DMS53 (cell line): Measurements from ENCODE around the gene CSK.

Experiments
- DNase-seq: peaks from one replicate; lab custom pipeline; 2025; lab: John Stamatoyannopoulos, UW

CSK gene

DNA sequence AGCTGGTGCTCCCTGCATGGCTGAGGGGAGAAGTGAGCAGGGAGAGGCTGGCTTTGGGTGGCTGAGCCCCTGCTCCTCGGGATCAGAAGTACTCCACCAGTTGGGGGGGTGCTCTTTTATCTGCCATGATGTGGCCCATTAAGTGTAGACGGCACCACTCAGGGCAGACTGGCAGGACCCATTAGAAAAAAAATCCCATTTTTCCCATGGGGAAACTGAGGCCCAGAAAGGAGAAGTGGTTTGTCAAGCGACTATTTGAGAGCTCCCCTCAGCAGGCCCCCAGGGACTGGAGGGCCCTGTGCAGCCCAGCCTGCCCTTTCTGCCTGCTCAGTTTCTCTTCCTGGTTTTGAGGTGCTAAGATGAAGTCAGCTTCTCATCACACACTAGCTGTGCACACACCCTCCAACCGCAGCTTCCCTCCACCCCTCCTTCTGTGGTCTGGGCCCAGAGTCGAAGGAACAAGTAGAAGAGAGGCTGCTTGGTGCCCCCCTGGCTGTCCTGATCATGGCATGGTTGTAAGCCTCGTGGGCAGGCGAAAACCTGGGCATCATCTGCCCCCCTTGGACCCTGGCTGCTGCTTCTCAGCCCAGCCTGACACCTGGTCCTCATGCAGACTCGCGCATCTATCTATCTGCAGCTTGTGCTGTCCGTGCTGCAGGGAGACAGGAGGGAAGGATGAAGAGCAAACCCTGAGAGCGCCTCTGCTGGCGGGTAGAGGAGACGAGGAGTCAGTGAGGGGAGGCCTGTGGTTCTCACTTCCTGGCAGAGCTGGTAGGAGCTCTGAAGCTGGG is 5.6 kb downstream of the CSK start:
- peak; percentile 61 for DNase-seq

DNA sequence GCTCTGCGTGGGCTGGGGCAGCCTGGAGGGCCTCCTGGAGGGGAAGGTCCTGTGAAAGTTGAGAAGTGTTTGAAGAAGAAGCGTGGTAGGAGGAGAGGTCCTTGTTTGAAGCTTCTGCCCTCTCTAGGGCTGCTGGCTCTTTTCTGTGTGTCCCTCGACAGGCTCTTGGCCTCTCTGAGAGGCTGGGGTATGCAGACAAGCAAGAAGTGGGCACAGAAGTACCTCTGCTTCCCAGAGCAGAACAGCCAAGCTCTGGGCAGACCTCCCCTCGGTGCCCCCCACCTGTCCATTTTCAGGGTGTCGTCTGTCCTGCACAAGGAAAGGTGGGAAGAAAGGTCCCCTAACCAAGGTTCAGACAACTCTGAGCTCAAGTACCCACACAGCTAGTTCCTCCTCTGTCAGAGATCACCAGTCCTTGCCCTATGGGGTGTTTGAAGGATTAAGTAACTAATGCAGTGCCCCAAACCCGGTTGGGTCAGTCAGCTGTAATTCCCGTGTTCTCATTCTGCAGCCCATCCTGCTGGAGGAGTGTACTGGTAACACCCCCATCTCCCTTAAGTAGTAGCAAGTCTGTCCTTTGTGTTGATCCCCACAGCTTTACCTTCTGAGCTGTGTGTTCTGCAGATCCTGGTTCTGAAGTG is 6.3 kb downstream of the CSK start:
- DNase-seq: no peak

DNA sequence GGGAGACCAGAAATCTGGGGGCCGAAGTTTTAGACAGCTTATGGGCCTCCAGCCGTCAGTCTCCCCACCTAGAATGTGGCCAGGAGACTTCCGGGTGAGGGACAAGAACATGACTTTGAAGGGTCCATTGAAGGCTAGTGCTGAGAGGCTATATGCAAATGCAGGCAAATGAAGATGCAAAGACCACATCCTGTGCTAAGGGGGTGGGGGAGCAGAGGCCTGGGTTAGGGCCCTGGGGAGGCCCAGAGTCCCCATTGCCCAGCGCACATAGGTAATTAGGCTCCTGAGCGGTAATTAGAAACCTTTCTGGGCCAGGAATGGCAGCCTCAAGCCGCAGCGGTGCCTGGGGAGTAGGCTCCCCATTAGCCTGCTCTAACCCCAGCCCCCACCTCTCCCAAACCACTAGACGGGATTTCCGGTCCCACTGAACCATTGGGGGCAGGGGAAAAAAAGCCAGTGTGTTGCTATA is 6.8 kb downstream of the CSK start:
- no peak for DNase-seq

DNA sequence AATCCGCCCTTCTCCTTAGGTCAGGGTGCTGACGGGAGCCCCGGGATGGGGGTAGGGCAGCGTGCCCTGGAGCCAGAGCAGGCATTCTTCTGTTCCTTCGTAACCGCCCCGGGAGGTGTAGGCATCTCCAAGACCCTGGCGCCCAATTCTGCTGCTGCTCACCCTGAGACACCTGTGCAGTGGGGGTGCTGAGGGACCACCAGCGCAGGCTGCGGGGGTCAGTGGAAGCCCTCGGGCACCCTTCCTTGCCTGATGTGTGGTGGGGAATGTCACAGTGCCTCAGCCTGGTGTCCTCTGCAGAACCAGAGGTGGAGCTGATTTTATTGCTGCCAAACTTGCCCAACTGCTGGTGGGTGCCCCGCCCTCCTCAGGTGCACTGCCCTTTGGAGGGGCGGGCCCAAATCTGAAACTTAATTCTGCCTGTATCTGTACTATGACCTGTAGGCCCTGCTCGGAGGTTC is 7.3 kb downstream of the CSK start:
- no peak for DNase-seq

DNA sequence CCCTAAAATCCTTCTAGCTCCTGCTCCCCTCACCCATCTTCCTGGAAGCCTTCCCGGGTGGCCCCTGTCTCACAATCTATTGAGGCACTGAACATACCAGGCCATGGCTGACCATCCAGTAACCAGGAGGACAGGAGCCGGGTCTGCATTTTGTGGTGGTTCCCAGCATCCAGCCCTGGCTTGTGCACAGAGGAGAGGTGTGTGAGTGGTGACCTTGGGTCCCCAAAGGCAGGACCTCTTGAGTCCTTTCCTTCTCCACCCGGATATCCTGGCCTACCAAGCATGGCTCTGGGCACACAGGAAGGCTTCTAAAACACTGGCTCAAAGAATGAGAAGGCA is 7.8 kb downstream of the CSK start:
- no peak for DNase-seq

DNA sequence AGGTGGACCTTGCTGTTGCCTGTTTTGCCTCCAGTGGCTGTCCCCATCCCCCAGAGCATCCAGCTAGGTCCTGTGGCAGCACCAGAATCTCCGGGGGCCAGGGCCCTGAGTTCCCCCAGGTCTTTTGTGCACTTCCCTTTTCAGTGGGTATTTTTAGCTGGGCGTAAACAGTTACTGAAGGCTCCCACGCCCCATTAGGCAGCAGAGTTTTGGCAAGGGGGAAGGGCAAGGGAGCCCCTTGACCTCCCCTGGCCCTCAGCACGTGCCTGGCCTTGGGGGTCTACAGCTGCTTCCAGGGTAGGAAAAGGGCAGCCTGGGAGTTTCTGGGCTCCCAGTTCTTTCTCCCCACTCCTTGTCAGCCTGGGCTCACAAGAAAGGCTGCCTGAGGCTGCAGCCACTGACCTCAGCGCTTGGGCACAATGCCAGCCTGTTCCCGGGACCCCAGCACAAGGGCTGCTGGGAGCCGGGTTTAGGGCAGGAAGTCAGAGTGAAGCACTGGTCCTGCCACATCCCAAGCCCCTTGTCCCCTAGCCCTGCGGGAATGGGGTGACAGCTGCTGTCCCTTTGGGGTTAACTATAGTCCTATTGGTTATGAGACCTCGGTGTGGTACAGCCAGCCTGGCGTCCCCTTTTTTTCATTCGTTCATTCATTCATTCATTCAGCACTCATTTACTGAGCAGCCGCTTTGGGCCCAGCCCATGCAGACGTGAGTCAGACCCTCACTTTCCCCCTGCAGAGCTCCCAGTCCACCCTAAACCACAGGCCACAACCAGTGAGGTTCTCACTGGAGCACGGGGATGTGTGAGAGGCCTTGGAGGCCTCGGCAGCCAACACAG is 8.4 kb downstream of the CSK start:
- DNase-seq: no peak

DNA sequence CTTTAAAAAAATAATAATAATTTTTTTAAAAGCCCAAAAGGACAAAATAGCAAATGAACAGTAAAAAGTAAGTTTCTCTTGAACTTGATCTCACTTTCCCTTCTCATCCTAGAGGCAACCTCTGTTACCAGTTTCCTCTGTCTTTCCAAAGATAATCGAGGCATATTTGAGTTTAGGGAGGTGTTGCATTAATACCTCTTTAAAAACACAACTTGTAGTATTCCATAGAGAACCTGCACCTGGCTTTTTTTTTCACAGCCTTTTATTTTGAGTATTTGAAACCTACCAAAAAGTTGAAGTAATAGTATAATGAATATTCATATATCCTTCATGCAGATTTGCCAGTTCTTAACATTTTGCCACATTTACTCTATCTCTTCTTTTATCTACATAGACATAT is 9.1 kb downstream of the CSK start:
- no peak for DNase-seq

DNA sequence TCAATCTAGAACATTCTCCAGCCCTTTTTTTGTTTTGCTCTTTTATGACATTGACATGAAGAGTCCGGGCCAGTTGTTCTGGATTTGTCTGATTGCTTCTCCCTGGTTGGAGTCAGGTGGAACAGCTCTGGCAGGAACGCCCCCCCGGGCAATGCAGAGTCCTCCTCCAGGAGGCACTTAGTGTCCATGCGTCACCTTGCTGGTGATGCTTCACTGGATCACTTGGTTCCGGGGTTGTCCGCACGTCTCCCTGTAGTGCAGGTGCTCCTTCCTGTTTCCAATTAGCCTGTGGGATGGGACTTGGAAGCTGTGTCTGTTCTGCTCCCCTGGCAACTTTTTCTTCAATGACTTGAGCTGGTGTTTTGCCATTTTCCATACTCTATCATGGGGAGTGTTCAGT is 9.8 kb downstream of the CSK start:
- no peak for DNase-seq

DNA sequence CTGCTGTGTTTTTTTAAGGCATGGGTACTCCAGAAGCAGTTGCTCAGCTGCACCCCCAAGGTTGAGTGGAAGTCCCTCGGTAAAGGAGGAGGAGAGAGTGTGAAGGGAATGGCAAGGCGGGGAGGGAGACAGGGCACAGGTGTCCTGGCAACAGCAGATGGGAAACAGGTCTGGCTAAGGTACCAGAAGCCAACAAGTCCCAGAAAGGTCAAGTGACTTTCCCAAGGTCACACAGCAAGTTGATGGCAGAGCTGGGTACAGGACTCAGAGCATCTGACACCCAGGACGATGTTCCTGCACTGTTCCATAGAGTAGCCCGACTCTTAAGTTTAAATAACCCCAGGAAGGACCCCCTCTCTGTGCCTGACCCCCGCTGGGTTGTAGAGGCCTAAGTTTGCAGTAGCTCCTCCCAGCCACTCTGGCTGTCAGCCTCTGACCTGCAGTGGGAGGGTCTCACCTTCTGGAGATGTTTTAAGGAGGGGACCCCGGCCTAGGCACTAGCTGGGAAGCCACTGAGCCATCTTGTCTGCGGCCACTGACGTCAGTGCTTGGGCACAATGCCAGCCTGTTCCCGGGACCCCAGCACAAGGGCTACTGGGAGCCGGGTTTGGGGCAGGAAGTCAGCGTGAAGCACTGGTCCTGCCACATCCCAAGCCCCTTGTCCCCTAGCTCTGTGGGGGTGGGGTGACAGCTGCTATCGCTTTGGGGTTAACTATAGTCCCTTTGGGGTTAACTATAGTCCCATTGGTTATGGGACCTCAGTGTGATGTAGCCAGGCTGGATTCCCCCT is 10.5 kb downstream of the CSK start:
- no peak for DNase-seq

DNA sequence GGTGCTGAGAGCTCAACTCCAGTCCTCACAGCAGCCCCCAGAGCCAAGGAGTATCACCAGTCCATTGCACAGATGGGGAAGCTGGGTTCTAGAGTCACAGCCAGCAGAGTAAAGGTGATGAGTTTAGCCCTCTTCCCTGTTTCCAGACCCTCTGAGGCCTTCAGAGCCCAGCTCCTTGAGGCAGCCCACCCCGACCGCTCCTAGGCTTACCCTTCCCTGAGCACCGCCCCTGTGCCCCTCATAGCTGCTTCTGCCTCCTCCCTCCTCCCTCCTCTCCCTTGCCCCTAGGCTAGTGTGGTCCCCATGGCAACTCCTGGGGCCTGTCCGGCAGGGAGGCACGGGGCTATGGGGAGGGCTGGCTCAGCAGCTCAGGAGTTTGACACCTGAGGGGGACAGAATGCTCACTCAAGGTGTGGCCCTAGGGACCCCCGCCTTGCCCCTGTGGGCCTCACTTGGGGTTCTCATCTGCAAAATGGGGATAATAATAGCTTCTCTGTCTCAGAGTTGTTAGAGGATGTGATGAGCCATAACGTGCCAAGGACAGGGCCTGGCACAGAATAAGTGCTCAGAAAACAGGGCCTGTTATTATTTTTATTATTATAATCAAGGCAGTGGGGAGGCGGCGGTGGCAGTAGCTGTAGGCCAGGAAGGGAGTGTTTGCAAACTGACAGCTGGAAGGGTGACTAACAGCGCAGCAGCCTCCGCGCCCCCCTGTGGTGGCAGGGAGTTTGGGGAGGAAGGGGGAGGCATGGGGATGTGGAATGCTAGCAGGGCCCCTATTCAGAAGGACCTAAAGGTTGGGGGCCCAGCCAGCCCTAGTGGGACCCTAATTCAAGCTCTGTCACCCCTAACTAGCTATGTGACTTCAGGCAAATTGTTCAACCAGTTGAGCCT is 11.5 kb downstream of the CSK start:
- no peak for DNase-seq

DNA sequence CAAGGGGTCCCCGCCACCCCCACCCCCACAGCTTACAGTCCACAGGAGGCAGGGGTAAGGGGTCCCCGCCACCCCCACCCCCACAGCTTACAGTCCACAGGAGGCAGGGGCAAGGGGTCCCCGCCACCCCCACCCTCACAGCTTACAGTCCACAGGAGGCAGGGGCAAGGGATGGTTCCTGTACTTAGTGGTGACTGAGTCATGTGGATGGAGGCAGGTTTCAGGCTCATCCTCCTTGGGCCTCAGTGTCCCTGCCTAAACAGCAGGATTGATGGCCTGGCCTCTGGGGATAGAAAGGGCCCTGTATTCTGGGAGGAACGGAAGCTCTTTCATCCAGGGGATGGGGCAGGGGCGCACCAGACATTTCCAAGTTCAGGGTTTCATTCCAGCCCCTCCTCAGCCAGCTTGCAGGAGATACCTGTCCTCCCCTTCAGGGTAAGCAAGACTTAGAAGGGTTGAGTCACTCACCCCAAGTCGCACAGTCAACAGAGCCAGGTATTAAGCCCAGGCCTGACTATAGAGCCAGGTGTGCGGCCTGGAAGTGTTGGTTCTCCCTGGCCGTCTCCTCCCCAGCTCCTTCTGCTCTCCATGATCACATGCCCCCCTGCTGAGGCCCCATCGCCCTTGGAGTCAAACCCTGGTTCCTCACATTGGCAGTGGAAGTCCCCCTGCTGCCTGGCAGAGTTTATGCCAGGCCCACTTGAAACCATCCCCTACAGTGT is 12.5 kb downstream of the CSK start:
- DNase-seq: no peak

DNA sequence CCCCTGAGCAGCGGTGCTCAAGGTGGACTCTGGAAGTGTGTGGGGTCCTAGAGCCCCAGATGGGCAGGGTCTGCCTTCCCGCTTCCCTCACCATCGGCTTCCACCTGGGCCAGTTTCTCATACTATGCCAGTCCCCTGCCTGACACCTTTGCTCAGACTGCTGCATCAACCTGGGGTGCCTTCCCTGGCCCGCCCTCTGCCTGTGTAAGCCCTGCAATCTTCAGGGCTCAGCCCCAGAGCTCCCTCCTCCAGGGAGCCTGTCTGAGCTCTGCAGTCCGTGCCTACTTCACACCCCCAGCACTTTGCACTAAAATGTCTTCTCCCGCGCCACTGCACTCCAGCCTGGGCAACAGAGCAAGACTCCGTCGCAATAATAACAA is 13.1 kb downstream of the CSK start:
- no peak for DNase-seq

DNA sequence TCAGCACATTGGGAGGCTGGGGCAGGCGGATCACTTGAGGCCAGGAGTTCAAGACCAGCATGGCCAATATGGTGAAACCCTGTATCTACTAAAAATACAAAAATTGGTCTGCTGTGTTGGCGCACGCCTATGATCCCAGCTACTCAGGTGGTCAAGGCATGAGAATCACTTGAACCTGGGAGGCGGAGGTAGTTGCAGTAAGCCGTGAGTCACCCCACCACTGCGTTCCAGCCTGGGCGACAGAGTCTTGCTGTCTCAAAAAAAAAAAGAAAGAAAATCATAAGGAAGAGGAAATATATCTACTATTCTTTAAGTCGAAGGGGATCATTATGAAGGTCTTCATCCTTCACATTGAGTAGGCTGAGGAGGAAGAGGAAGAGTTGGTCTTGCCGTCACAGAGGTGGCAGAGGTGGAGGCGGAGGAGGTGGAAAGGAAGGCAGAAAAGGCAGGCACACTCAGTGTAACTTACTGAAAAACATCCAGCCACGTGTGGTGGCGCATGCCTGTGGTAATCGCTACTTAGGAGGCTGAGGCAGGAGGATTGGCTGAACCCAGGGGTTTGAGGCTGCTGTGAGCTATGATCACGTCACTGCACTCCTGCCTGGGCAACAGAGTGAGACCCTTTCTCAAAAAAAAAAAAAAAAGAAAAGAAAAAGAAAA is 14.2 kb downstream of the CSK start:
- DNase-seq: no peak

DNA sequence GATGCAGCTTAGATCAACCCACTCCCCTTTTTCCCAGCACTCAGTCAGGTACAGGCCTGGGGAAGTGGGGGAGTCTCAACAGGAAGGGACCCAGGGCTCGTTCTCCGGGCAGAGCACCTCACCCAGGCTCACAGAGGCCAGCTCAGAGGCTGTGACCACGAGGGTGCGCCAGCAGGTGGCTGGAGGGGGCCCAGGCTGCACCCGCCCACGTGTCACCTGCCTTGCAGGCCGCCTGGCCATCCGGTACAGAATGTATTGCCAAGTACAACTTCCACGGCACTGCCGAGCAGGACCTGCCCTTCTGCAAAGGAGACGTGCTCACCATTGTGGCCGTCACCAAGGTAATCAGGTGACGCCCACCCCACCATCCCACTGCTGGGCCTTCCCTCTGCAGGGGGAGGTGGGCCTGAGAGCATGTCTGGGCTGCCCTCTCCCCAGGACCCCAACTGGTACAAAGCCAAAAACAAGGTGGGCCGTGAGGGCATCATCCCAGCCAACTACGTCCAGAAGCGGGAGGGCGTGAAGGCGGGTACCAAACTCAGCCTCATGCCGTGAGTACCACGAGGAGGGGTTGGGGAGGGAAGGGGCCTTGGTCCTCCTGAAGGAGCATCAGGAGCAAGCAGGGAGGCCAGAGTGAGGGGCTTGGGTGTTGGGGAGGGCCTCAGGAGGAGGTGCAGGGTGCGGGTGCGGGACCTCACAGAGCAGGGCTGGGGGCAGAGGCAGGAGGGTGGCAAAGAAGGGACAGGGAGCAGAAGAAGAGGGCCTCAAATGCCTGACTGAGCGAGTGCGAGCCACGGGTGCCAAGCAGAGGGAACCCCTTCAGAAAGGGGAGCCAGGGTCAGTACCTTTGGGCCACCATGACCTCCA is 16.7 kb downstream of the CSK start:
- DNase-seq: no peak

DNA sequence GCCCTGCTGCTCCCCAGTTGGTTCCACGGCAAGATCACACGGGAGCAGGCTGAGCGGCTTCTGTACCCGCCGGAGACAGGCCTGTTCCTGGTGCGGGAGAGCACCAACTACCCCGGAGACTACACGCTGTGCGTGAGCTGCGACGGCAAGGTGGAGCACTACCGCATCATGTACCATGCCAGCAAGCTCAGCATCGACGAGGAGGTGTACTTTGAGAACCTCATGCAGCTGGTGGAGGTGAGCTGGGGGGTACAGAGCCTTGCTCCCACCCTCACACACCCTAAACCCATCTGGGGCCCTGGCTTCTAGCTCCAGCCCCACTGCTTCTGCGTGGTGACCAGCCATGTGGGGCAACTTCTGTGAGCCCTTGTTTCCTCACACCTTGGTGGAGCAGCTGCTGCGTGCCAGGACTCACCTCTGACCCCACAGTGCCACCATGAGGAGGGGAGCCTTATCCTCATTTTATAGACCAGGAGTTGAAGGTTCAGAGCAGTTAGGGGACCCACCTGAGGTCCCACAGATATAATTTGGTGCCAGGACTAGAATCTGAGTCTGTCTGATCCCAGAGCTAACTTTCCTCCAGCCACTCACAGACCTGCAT is 17.5 kb downstream of the CSK start:
- DNase-seq: peak; percentile 62

DNA sequence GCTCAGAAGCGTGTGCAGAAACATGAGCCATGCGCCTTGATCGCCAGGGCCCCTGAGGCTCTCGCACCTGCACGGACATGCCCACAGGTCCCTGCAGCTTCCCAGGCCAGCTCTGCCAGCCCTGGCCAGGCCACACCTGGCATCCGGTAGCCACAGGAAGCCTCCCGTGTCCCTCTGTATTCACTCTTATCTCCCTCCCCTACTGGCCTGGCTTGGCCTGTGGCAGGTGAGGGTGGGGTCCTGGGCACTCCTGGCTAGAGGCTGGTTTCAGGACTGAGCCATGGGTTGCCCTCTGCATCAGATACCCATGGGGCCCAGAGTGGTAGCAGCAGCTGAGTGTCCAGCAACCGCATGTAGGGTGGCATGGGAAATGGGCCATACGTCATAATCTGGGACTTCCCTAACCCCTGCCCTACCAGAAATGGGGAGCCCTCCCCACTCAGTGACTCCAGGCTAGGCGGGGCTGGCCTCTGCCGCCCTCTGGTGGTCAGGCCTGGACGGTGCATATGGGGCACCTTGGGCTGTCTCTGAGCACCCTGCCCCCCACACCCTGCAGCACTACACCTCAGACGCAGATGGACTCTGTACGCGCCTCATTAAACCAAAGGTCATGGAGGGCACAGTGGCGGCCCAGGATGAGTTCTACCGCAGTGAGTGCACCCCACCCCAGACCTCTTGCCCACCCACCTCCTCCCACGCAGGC is 18.1 kb downstream of the CSK start:
- DNase-seq: peak; percentile 81

DNA sequence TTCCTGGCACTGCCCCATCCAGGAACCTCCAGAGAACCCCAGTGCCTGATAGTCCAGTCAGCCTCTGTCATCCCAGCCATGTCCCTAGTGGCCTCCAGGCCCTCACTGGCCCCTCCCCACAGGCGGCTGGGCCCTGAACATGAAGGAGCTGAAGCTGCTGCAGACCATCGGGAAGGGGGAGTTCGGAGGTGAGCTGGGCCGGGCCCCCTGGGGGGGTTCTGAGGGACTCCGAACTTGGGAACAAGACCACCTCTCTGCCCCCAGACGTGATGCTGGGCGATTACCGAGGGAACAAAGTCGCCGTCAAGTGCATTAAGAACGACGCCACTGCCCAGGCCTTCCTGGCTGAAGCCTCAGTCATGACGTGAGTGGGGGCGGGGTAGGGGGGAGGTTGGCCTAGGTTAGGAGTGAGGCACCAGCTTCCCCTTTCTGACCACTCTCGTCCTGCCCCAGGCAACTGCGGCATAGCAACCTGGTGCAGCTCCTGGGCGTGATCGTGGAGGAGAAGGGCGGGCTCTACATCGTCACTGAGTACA is 18.7 kb downstream of the CSK start:
- DNase-seq: no peak
